GM19099 (cell line): ENCODE results near the gene PCCA.

ENCODE experiments used
- POLR2A ChIP-seq: IDR thresholded peaks from 3 replicates; pipeline ENCODE4 v1.6.1; 2011; ENCODE audit warnings: low read depth; ENCODE audit not compliant: insufficient read length; ENCODE audit errors: extremely low read depth

Gene PCCA

DNA sequence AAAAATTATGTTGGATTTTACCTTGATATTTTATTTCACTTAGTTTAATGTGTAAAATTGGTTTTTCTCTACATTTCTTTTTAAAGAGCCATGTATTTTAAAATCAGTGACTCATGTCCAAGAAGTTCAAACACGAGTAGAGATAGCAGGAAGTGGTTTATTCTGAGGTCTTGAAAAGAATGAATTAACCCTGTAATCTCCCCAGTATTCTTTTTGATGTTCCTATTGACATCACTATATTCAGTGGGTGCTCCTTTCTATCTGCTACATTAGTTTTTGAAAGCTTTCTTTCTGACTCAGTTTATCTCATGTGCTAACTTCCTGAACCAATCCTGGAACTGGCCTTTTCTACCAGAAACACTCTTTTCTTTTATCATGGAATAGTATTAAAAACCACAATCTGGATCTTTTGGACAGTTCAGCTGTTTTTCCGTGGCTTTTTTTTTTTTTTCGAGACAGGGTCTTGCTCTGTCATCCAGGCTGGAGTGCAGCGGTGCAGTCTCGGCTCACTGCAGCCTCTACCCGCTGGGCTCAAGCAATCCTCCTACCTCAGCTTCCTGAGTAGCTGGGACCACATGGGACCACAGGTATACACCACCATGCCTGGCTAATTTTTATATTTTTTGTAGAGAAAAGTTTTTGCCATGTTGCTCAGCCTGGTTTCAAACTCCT lies 114.9 kb downstream of the PCCA start:
- TF ChIP-seq POLR2A: no peak

DNA sequence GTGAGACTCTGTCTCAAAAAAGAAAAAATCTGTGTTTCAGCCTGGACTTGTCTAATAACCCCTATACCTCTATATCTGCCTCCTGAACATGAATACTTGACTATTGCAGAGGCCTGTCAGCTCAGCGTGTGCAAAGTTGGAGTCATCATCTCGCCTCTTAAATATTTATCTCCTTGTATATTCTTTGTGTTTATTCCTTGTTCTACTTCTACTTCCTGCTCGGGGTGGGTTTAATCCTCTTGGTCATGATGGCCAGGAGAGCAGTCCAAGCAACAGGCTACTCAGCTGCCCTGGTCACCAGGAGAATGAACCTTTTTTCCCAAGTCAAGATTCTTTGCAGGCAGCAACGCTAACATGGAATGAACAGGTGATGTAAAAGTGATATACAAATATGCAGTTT lies 119.1 kb downstream of the PCCA start:
- TF ChIP-seq POLR2A: no peak

DNA sequence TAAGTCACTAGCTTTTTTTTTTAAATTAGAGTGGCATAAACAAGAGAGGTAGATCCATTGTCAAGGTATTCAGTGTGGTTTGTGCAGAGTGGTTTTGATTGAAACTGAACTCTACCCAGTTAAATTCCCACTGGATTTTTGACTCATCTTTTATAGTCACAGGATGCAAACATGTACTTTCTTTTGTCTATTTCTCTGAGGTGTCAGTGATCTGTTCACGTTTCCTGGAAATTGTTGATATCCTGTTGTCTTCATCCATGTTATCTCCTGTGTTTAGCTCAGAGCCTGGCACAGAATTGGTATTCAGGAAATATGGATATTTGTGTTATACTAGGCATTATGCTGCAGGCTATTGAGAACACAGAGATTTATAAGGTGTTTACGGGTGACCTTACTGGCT lies 119.7 kb downstream of the PCCA start:
- TF ChIP-seq POLR2A: no peak

- no peak for TF ChIP-seq POLR2A
These were observed 121.2 kb downstream of the PCCA start for GRCh38 chr13:100209857-100210825.

DNA sequence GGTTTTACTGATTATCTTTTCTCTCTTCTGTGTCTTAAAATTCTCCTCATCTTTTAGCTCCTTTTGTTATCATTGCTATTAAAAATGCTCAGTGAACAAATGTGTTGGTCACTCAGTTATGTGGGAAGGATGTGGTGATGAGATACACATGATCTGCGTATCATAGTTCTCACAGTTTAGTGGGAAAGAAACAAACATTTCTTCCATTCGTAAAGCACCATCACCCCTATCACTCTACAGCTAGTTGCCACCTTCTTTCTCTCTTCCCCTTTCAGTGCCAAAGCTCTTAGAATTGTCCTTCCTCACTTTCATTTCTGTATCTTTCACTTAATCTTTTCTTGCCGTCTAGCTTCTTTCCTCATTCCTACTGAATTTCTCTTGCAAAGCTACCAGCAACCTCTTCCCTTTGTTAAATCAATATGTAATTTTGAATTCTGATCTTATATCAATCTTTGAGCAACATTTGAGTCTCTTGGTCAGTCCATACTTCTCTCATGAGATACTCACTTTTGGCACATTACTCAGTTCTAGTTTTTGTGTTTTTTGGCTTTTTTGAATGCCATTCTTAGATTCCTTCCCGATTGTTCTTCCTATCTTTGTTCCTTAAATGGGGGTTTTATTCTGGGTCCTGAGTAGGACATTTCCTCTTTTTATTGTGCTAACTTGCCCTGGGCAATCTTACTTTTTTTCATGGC lies 122.3 kb downstream of the PCCA start:
- TF ChIP-seq POLR2A: no peak

DNA sequence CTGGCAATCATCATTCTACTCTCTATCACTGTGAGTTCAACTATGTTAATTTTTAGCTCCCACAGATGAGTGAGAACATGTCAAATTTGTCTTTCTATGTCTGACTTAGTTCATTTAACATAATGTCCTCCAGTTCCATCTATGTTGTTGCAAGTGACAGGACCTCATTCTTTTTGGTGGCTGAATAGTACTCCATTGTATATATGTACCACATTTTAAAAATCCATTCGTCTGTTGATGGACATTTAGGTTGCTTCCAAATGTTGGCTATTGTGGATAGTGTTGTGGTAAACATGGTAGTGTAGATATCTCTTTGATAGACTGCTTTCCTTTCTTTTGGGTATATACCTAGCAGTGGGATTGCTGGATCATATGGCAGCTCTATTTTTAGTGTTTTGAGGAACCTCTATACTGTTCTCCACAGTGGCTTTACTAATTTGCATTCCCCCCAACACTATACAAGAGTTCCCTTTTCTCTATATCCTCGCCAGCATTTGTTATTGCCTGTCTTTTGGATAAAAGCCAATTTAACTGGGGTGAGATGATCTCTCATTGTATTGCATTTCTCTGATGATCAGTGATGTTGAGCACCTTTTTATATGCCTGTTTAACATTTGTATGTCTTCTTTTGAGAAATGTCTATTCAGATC lies 124.1 kb downstream of the PCCA start:
- TF ChIP-seq POLR2A: no peak

- no peak for TF ChIP-seq POLR2A
These were observed 124.7 kb downstream of the PCCA start for GRCh38 chr13:100213576-100213975.

DNA sequence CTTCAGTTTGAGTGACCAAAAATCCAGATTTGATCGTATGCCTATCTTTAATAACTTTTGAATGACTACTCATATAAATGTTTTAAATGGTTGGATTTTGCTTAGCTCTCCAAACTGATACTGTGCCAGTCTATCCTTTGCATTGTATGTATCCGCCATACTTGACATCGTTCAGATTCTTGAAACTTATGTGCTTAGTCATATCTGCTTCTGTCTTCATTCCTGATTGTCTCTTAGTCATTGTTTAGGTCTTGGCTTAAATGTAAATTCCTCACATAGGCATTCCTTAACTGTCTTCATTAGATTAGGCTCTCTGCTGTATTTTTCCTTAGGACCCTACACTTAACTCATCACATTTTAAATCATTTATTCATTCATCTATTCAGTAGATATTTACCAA lies 126.0 kb downstream of the PCCA start:
- no peak for TF ChIP-seq POLR2A

- no peak for TF ChIP-seq POLR2A
These were observed 132.3 kb downstream of the PCCA start for GRCh38 chr13:100221166-100221565.

GRCh38 chr13:100229603-100230002 lies 140.7 kb downstream of the PCCA start:
- no peak for TF ChIP-seq POLR2A

- no peak for TF ChIP-seq POLR2A
These were observed 141.9 kb downstream of the PCCA start for GRCh38 chr13:100230769-100231149.

DNA sequence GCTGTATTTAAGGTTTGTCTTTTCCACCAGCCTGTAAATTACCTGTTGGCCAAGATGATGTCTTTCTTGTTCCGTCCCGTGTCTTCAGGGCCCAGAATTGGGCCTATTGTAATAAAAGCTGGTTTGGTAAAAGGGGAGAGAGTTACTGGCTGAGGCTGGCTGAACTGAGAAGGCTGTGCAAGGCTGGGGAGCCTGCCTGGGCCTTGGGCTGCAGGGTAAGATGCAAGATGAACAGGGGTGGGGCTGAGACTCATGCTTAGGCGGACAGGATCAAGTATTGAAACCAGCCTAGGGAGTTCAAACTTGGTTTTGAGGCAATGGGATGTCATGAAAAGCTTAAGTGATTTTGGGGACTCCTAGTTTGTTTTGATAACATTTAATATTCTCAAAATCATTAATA lies 142.3 kb downstream of the PCCA start:
- TF ChIP-seq POLR2A: no peak

DNA sequence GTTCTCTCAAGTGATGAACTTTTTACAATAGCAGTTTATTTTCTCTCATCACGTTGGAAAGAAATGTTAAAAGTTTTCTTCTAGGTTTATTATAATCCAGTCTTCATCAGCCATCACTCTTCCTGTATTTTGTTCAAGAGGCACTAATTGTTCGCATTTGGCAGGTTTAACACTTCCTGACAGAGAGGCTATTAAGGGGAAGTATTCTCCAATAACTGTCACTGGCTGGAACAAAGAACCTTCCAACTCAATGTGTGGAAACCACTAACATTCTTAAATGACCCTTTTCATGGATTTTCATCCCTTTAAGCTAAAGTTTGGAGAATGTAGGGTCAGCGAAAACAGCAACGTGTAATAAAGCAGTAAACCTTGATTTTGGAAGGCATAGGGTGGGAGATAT lies 145.1 kb downstream of the PCCA start:
- TF ChIP-seq POLR2A: no peak

- TF ChIP-seq POLR2A: no peak
These were observed 145.7 kb downstream of the PCCA start for GRCh38 chr13:100234524-100235136.
